Heart right ventricle (tissue), 16 donors: Measurements from ENCODE around the gene TXNDC2. TPM values are rescaled to one million over a fixed set of nuclear protein-coding genes. Genes with fewer than 3 reads are reported as not detected.
"Not testable (repeated sequence)": the region's sequence is repeated elsewhere in the genome, so short reads cannot be mapped to it uniquely, and the experiment has no call there.

ENCODE experiments used
- ATAC-seq, 8 donors: fragments of 200-7000 bp; cut with Tn5 transposase; one replicate each; pipeline ENCODE4 v1.9.1; 2020; ENCODE audit warnings: mild to moderate bottlenecking in 8 of 8, moderate library complexity in 8 of 8, moderate number of reproducible peaks in 1 of 8
- DNase-seq, 2 donors: peaks; one replicate each; pipeline ENCODE4 v3.0.0-alpha.2; 2020
- H3K27ac ChIP-seq, 10 donors: fragments of 200-600 bp; sonication (generic) in 2 of 10; one replicate each; pipeline versions ENCODE4 v1.5.0 to v1.8.0; 2020 to 2022; ENCODE audit warnings: mild to moderate bottlenecking in 3 of 10
- H3K27me3 ChIP-seq, 7 donors: fragments of 200-600 bp; one replicate each; pipeline ENCODE4 v1.8.0; 2021 to 2022; ENCODE audit warnings: mild to moderate bottlenecking in 2 of 7
- H3K36me3 ChIP-seq, 9 donors: fragments of 200-600 bp; sonication (generic) in 1 of 9; one replicate each; pipeline versions ENCODE4 v1.5.0 to v1.8.0; 2020 to 2022; ENCODE audit warnings: mild to moderate bottlenecking in 2 of 9
- H3K4me1 ChIP-seq, 9 donors: fragments of 200-600 bp; sonication (generic) in 1 of 9; one replicate each; pipeline versions ENCODE4 v1.5.0 to v1.8.0; 2020 to 2022; ENCODE audit warnings: mild to moderate bottlenecking in 4 of 9
- H3K4me3 ChIP-seq, 10 donors: fragments of 200-600 bp; sonication (generic) in 2 of 10; one replicate each; pipeline versions ENCODE4 v1.5.0 to v1.8.0; 2020 to 2022; ENCODE audit warnings: mild to moderate bottlenecking in 7 of 10, moderate library complexity in 2 of 10
- H3K9me3 ChIP-seq, 11 donors: fragments of 200-600 bp in 10 of 11; sonication (generic) in 2 of 11; one replicate each; pipeline versions ENCODE4 v1.5.0 to v1.8.0; 2013 to 2022; ENCODE audit warnings: mild to moderate bottlenecking in 2 of 11, control low read depth in 1 of 11, moderate library complexity in 1 of 11
- WGBS, 2 donors: extraction: QIAGEN DNeasy Blood & Tissue Kit; methylation state at CpG; one replicate each; pipeline ENCODE4 v1.1.7; 2013; ENCODE audit warnings: inconsistent platforms in 1 of 2; 5-methylcytosine and 5-hydroxymethylcytosine counted together
- intact Hi-C, 10 donors: fragments of 100-400 bp; cut with DNase I; formaldehyde crosslinking; loops; one replicate each; pipeline versions ENCODE4 v1.11.1 to v1.14.2; 2022
- polyA plus RNA-seq, 2 donors: library from polyadenylated mRNA; stranded (reverse); fragments of 200-250 nt; gene quantifications; one replicate each; pipeline ENCODE4 v1.2.3, GENCODE V29; 2013
- total RNA-seq, 10 donors: library from RNA; stranded (reverse); fragmentation: NEBNext Ultra II Directional in 3 of 10; extraction: Animal tissue kit (Norgen Biotek cat#: 25700) in 3 of 10; gene quantifications; one replicate each; pipeline versions ENCODE4 v1.2.1 to v1.2.4, GENCODE V29; 2021 to 2023
- TF ChIP-seq, protein P1 (sequence below), 9 donors: fragments of 200-600 bp; sonication (generic) in 2 of 9; IDR thresholded peaks; one replicate each; pipeline versions ENCODE4 v1.5.0 to v1.8.0; 2021 to 2022; ENCODE audit warnings: antibody characterized with exemption in 9 of 9, mild to moderate bottlenecking in 5 of 9, moderate library complexity in 1 of 9
- donor health status: Arrhythmogenic right ventricular cardiomyopathy.
- donor health status: ischemic (EF 13 %, LVEDD 7.1; RV severe dilation, severe dysfunction).
- donor health status: healthy with polysubstance abuse.
- donor health status: DM: no; HTN: yes; CAD: no.
- donor health status: DM: no; HTN: no; CAD: no.
- donor health status: ischemic (EF 25% LVEDD 6.9; RV normal size, moderate dysfunction).
- donor health status: ischemic (EF 25% LVEDD 5.7; RV mildly dilated, moderate dysfunction).
- donor health status: healthy.
- donor health status: DM: yes; HTN: yes; CAD: no.
- donor health status: Ischemic cardiomyopathy.
- donor health status: ischemic (EF 35%, LVEDD 5.7; RV mildly dilated, moderate dysfunction).
- donor health status: nonischemic (EF 11% LVEDD 7.7; RV severe dilation, severe dysfunction).
- donor health status: DM: yes; HTN: yes; CAD: no.
- donor health status: PGD.
- donor health status: ischemic (EF 29% LVEDD 5.4; RV normal size, mild dysfunction).
- donor health status: nonischemic (EF 23%, LVEDD 6.1; RV moderate dilation, normal function).

Gene TXNDC2
- total and polyA plus RNA-seq, 12 donors, result 0.04 to 0.22 TPM; not detected in 10

DNA sequence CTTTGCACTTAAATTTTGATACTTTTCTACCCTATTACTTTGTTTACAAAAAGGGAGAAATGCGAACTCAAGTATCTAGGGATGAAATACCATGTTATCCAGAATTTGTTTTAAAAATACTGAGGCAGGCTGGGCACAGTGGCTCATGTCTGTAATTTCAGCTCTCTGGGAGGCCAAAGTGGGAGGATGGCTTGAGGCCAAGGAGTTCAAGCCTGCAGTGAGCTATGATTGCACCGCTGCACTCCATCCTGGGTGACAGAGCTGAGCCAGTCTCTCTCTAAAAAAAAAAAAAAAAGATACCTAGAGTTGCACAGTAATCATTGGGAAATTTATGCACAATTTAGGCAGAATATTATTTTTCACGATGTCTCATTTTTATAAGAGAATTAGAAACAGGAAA, 15.6 kb downstream of the TXNDC2 start:
- Histone ChIP-seq H3K27ac (no peak overlapping the region), H3K4me1 (peaks cover 0 to 6% (median 0%) of the 10 kb centered on the region in 9 donors), H3K27me3 (peaks cover 0 to under 1% (median 0%) of the 10 kb centered on the region in 7 donors), H3K9me3 (no peaks in the 10 kb centered on the region), H3K36me3 (no peaks in the 10 kb centered on the region), H3K4me3 (no peak overlapping the region)
- WGBS, 2 donors, result 85 to 86% methylated on average over 3 of the region's 3 CpGs
- TF ChIP-seq, protein P1, sequence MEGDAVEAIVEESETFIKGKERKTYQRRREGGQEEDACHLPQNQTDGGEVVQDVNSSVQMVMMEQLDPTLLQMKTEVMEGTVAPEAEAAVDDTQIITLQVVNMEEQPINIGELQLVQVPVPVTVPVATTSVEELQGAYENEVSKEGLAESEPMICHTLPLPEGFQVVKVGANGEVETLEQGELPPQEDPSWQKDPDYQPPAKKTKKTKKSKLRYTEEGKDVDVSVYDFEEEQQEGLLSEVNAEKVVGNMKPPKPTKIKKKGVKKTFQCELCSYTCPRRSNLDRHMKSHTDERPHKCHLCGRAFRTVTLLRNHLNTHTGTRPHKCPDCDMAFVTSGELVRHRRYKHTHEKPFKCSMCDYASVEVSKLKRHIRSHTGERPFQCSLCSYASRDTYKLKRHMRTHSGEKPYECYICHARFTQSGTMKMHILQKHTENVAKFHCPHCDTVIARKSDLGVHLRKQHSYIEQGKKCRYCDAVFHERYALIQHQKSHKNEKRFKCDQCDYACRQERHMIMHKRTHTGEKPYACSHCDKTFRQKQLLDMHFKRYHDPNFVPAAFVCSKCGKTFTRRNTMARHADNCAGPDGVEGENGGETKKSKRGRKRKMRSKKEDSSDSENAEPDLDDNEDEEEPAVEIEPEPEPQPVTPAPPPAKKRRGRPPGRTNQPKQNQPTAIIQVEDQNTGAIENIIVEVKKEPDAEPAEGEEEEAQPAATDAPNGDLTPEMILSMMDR (IDR thresholded peaks at IDR 0.05), result no peak
- DNase-seq, result no peak
- intact Hi-C loops, result no loop called here
- ATAC-seq, result no peak

DNA sequence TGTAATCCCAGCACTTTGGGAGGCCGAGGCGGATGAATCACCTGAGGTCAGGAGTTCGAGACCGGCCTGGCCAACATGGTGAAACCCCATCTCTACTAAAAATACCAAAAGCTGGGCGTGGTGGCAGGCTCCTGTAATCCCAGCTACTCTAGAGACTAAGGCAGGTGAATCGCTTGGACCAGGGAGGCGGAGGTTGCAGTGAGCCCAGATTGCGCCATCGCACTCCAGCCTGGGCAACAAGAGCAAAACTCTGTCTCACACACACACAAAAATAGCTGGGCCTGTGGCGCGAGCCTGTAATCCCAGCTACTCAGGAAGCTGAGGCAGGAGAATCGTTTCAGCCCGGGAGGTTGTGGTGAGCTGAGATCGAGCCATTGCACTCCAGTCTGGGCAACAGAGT, 16.5 kb downstream of the TXNDC2 start:
- ATAC-seq, H3K9me3 ChIP-seq, intact Hi-C loops, H3K36me3 ChIP-seq, DNase-seq, H3K27ac ChIP-seq, H3K4me3 ChIP-seq, H3K27me3 ChIP-seq: not testable (repeated sequence)
- whole genome bisulfite sequencing, 2 donors, result 95 to 97% methylated on average over 14 of the region's 14 CpGs
- peaks cover 0 to 10% (median 0%) of the 10 kb centered on the region in 9 donors for H3K4me1 ChIP-seq

DNA sequence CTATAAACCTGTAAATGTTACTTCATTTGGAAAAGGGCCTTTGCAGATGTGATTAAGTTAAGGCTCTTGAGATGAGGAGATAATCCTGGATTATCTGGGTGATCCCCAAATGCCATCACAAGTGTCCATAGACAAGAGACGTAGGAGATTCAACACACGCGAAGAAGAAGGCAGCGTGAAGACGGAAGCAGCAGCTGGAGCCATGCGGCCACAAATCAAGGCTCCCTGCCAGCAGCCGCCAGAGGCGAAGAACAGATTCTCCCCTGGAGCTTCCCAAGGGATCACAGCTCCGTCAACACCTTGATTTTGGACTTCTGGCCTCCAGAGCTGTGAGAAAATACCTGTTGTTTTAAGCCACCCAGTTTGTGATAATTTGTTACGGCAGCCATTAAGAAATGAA, 17.1 kb downstream of the TXNDC2 start:
- H3K4me3 ChIP-seq, result no peak overlapping the region
- H3K4me1 ChIP-seq, result peaks cover 0 to 10% (median 0%) of the 10 kb centered on the region in 9 donors
- WGBS, 2 donors, result 49 to 66% methylated on average over 10 of the region's 10 CpGs
- H3K9me3 ChIP-seq, result no peaks in the 10 kb centered on the region
- DNase-seq (peak in 1 of 2 donors; percentile 39), ATAC-seq (peak in 3 of 8 donors; percentile 41 to 52 (median 46))
- H3K36me3 ChIP-seq, result no peaks in the 10 kb centered on the region
- peaks cover 0 to 8% (median 0%) of the 10 kb centered on the region in 7 donors for H3K27me3 ChIP-seq
- intact Hi-C loops, result no loop called here
- no peak overlapping the region for H3K27ac ChIP-seq
- TF ChIP-seq, protein P1 (IDR thresholded peaks at IDR 0.05), result no peak

DNA sequence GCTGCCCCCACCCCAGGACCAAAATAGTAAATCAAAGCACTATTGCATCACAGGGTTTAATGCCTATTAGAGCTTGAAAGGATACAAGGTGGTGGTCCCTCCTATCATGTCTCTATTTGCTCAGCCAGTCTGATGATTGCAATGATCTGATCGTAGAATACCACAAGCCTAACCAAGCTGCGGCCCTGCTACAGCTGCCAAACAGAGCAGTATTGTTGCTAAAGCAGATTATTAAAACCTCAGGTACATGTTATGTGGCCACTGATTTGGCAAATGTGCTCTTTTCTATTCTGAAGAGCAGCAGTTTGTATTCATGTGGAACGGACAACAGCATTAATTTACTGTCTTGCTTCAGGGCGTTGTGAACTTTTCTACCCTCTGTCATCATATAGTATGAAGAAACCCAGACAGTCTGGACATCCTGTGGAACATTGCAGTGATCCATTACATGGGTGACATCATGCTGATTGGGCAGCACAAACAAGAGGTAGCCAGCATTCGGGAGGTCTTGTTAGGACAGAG, 19.7 kb downstream of the TXNDC2 start:
- TF ChIP-seq, protein P1 (IDR thresholded peaks at IDR 0.05), result no peak
- 51 to 55% methylated on average over 5 of the region's 5 CpGs for WGBS, 2 donors
- intact Hi-C loops, result no loop called here
- H3K4me1 ChIP-seq, result peaks cover 0 to 15% (median 0%) of the 10 kb centered on the region in 9 donors
- ATAC-seq (no peak), DNase-seq (no peak)
- H3K36me3 ChIP-seq, result no peaks in the 10 kb centered on the region
- no peaks in the 10 kb centered on the region for H3K9me3 ChIP-seq
- no peak overlapping the region for H3K27ac ChIP-seq
- H3K27me3 ChIP-seq, result peaks cover 0 to 8% (median 0%) of the 10 kb centered on the region in 7 donors
- no peak overlapping the region for H3K4me3 ChIP-seq

DNA sequence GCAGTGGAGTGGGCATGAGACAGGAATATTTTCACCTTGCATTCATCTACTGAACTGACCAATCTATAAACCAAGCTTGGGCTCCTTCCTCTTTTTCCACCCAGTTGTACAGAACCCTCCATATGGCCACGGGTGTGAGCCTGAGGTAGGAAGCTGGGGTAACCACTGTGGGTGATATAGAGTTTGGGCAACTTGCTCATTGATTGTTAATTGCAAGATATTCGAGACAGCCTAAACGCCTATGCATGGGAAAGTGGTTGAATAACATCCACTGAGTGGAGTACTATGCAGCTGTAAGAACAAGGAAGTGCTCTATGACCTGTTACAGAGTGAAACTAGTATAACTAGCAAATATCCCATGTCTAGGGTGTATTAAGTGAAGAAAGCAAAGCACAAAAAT, 20.7 kb downstream of the TXNDC2 start:
- ATAC-seq (no peak), DNase-seq (no peak)
- Histone ChIP-seq H3K9me3 (no peaks in the 10 kb centered on the region), H3K36me3 (no peaks in the 10 kb centered on the region), H3K4me1 (peaks cover 0 to 23% (median 0%) of the 10 kb centered on the region in 9 donors), H3K27ac (no peak overlapping the region), H3K27me3 (peaks cover 0 to 8% (median 0%) of the 10 kb centered on the region in 7 donors), H3K4me3 (no peak overlapping the region)
- WGBS, 2 donors, result 84 to 94% methylated on average over 3 of the region's 3 CpGs
- intact Hi-C loops, result no loop called here
- TF ChIP-seq, protein P1 (IDR thresholded peaks at IDR 0.05), result no peak
